Epithelial cell of alveolus of lung (primary cell): Measurements from ENCODE around the gene ZFHX2. TPM values are rescaled to one million over a fixed set of nuclear protein-coding genes. Genes with fewer than 3 reads are reported as not detected.

ENCODE experiments used
- total RNA-seq: library from RNA; depleted of rRNA; stranded (reverse); fragments of >200 nt; gene quantifications from 2 replicates; pipeline ENCODE4 v1.2.1, GENCODE V29; 2015

The ZFHX2 gene
- total RNA-seq, result 0.08 and 0.39 TPM in 2 replicates

DNA sequence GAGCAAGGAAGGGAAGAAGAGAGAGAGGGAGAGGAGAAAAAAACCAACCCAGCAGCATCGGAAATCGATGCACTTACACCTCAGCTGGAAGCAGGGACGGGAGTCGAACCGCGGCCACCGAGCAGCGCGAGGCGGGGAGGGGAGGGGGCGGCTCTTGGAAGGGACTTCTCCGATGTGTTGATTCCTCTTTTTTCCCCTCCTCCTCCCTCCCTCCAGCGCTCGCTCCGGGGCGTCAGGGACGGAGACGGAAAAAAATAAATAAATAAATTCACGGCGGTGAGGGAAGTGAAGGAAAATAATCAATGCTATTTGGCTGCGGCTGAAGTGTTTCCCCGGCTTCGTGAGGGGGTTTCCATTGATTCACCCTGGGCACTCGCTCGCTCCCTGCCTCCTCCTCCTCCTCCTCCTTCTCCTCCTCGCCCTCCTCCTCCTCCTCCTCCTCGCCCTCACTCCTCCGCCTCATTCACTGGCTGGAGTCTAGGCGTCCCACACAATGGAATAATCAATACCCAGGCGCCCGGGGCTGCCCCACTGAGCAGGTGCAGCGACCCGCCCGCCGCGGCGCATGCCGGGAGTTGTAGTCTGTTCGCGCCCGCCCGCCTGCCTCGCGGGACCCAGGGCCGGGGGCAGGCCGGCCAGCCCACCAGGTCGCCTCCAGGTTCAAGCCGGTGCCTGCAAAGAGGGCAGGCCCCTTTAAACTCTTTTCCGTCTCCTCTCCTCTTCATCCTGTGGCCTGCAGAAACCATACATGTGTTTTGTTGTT lies at the start of gene ZFHX2:
ZFHX2 (minus strand) TSS at position 500 of the 763 bp plus-strand sequence. CDS start 16,440 bp downstream, outside the sequence.

DNA sequence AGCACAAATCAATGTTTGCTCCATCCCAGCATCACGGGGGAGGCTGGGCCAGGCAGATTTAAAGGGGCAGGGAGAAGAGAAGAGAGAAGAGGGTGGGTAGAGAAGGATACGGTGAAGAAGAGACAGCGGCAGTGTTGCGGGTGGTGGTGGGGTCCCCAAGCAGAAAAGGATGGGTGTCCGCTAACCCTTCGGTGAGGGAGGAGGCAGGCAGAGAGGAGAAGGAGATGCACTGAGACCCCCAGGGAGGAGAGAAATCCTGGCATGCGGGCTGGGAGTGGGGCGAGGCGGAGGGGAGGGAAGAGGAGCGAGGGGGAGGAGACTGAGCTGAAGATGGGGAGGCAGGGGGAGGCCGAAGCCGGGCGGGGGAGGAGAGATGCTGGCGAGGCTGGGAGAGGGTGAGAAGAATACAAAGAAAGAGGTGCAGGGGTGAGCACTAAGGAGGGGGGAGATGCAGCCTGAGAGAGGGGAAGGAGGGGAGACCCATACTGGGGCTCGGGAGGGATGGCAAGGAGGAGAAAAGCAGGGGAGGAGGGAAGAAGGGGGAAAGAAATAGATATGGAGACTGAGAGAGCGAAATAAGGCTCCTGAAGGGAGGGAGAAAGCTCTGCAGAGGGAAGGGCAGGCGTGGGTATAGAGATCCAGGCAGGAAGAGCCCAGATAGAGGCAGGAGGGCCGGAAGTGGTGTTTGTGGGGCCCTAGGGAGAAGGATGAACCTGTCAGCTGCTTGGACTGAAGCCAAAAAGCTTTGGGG lies 27.2 kb upstream of the ZFHX2 start, which contains the start of gene JPH4:
JPH4 (minus strand) TSS at position 231 of the 751 bp plus-strand sequence. CDS start 1,337 bp downstream, outside the sequence.

DNA sequence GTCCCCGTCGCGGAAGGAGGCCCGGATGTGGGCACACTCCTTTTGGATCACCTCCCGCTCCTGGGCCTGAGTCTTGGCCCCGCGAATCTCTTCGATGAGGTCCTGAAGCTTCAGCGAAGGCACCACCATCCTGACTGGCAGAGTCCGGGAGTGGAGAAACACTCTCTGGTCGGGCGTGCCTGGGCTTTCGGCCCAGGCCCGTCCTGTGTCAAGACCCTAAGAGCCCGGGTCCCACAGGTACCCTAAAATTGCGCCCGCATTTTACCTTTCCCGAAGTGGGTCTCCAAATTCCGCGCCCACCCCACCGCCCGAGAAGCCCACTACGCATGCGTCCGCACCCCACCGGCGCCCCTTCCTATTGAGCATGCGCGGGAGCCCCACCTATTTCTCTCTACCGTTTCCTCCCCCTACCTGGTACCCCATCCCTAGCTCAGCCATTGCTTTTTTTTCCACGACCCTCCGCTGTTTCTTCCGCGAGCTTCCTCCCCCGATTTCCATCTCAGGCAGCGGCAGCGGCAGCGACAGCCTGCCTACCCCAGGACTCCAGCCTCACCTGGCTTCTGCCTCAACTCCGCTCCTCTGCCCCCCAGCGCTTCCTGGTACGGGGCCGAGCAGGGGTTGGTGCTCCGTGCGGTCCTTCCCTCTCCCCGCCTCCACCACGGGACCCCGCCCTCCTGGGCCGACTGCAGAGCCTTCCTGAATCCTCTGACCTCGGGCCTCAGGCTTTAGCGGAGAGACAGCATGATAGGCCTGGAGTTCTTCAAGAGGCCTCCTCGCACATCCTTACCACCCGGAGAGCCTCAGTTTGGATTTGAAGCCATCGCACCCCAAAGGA lies 15.8 kb upstream of the ZFHX2 start, which contains the start of gene AP1G2:
AP1G2 (minus strand) TSS at position 606 of the 835 bp plus-strand sequence; CDS start at position 129, 477 bp downstream.

DNA sequence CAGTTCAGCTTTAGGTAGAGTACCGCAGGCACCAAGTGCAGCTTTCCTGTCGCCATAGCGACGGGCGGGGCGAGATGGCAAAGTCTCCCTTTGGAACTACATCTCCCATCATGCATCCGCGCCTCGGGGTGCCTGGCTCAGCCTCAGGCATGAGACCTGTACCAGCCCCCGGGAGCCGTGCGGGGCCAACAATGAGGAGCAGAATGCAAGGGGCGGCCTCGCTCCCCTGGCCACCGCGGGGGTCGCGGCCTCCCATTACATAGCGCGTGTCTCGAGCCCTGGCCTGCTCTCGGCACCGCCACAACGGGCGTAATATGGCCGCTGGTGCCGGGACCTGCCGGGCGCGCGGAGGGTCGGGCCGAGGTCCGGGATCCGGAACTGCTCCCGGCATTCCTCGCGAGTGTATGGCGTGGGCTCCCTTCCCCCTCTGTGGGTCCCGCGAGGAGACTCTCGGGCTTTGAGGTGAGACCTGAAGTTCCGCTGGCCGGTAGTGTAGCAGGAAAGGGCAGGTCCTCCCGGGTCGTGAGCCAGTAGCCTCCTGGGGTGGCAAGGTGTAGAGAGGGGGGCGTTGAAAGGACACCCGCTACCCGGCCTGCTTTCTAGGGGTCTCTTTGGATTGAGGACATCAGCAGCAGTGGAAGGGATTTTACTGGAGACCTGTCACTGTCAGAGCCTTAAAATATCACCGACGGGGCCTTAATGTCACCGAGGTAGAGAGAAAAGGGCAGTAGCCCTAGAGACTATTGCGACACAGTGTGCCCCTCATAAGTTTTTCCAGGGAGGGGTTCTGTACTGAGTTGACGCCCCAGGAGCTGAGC lies 4.5 kb upstream of the ZFHX2 start, which contains the start of gene THTPA:
THTPA (plus strand) TSS at position 390 of the 818 bp plus-strand sequence. CDS start 487 bp downstream, outside the sequence.

Other genes starting within 250 kb of the ZFHX2 start
- gene PPP1R3E, start 248.9 kb downstream of the ZFHX2 start, total RNA-seq, result 1.6 and 4.7 TPM in 2 replicates
- gene BCL2L2, start 244.9 kb downstream of the ZFHX2 start, total RNA-seq, result 12.0 and 18.4 TPM in 2 replicates
- gene PABPN1, start 230.3 kb downstream of the ZFHX2 start, total RNA-seq, result 40.2 and 60.3 TPM in 2 replicates
- 34.6 and 59.7 TPM in 2 replicates for gene SLC22A17, start 198.9 kb downstream of the ZFHX2 start, total RNA-seq
- gene EFS, start 186.6 kb downstream of the ZFHX2 start, total RNA-seq, result 21.6 and 34.2 TPM in 2 replicates
- not detected in 2 replicates for gene IL25, start 179.0 kb downstream of the ZFHX2 start, total RNA-seq
- 2.2 TPM in 1 of 2 replicates, not detected in the other for gene CMTM5, start 174.7 kb downstream of the ZFHX2 start, total RNA-seq
- gene MYH6, start 143.5 kb downstream of the ZFHX2 start, total RNA-seq, result not detected in 2 replicates
- 0.56 TPM in 1 of 2 replicates, not detected in the other for gene MYH7, start 116.1 kb downstream of the ZFHX2 start, total RNA-seq
- gene NGDN, start 82.1 kb downstream of the ZFHX2 start, total RNA-seq, result 24.4 and 30.1 TPM in 2 replicates
- gene THTPA, start 4.5 kb upstream of the ZFHX2 start, total RNA-seq, result 10.0 and 13.4 TPM in 2 replicates
- gene AP1G2, start 16.0 kb upstream of the ZFHX2 start, total RNA-seq, result 10.1 and 14.6 TPM in 2 replicates
- gene JPH4, start 27.0 kb upstream of the ZFHX2 start, total RNA-seq, result under 0.01 and 0.24 TPM in 2 replicates
- under 0.01 TPM in 1 of 2 replicates, not detected in the other for gene DHRS2, start 84.6 kb upstream of the ZFHX2 start, total RNA-seq